ENCODE data around the gene TENM4.

GRCh38 chr11:78868563-78868962, 572.3 kb downstream of the TENM4 start:
- TF ChIP-seq CTCF (IDR thresholded peaks at IDR 0.05) = no peak
- no peak for TF ChIP-seq REST (IDR thresholded peaks at IDR 0.05)
- no peak for TF ChIP-seq BCL3 (IDR thresholded peaks at IDR 0.05)
- no peak for TF ChIP-seq POLR2A (IDR thresholded peaks at IDR 0.05; ENCODE audit: low read length)
- no peak for TF ChIP-seq MAX (IDR thresholded peaks at IDR 0.05)
- no peak for TF ChIP-seq ELK1 (IDR thresholded peaks at IDR 0.05; ENCODE audit: low read depth, low read length)
- no peak for TF ChIP-seq USF2 (IDR thresholded peaks at IDR 0.05)
- TF ChIP-seq JUN (IDR thresholded peaks at IDR 0.05) = no peak
- TF ChIP-seq BHLHE40 (IDR thresholded peaks at IDR 0.05; ENCODE audit: low read depth, low read length) = no peak
- no peak for TF ChIP-seq HDAC2 (IDR thresholded peaks at IDR 0.05)
- TF ChIP-seq E2F6 (IDR thresholded peaks at IDR 0.05; ENCODE audit: borderline replicate concordance, low read depth) = no peak
- TF ChIP-seq RFX5 (IDR thresholded peaks at IDR 0.05) = no peak
- TF ChIP-seq EP300 (IDR thresholded peaks at IDR 0.05) = no peak
- no peak for TF ChIP-seq SREBF2 (IDR thresholded peaks at IDR 0.05)
